Urothelium cell line (cell line): Measurements from ENCODE around the gene INTS15.

Experiments used
- DNase-seq: peaks from one replicate; pipeline ENCODE4 v3.0.0; 2011; ENCODE audit warnings: low spot score, mixed read lengths
- FAIRE-seq: peaks from 2 replicates; lab custom pipeline; 2011; peaks lifted over from hg19 to GRCh38; lab: Jason Lieb, UNC

Gene INTS15

GRCh38 chr7:6640246-6640721 is 50.5 kb downstream of the INTS15 start:
- peak; percentile 83 for FAIRE-seq

GRCh38 chr7:6641305-6642035 is 51.6 kb downstream of the INTS15 start:
- DNase-seq (no peak), FAIRE-seq (peak; percentile 62)

More at GRCh38 chr7:6640246-6640721, 50.5 kb downstream of the INTS15 start:
- DNase-seq = no peak

- DNase-seq (no peak), FAIRE-seq (peak; percentile 96)
These were observed 52.5 kb downstream of the INTS15 start for GRCh38 chr7:6642239-6642839.

- FAIRE-seq (peak; percentile 81), DNase-seq (no peak)
These were observed 53.2 kb downstream of the INTS15 start for GRCh38 chr7:6642861-6643640.

GRCh38 chr7:6643915-6644625 is 54.2 kb downstream of the INTS15 start:
- DNase-seq (no peak), FAIRE-seq (peak; percentile 63)

- no peak for FAIRE-seq
- DNase-seq = no peak
These were observed 54.9 kb downstream of the INTS15 start for GRCh38 chr7:6644728-6645127.

- DNase-seq = no peak
- FAIRE-seq = peak; percentile 5
These were observed 56.6 kb downstream of the INTS15 start for GRCh38 chr7:6646465-6646864.

- FAIRE-seq = peak; percentile 96
These were observed 57.3 kb downstream of the INTS15 start for GRCh38 chr7:6647080-6647479.

GRCh38 chr7:6647541-6647940 is 57.7 kb downstream of the INTS15 start:
- FAIRE-seq (no peak), DNase-seq (no peak)

More at GRCh38 chr7:6647080-6647479, 57.3 kb downstream of the INTS15 start:
- DNase-seq = no peak

GRCh38 chr7:6648066-6648814 is 58.4 kb downstream of the INTS15 start:
- peak; percentile 61 for FAIRE-seq
- no peak for DNase-seq

- no peak for DNase-seq
- FAIRE-seq = no peak
These were observed 58.9 kb downstream of the INTS15 start for GRCh38 chr7:6648815-6649104.

- no peak for DNase-seq
- FAIRE-seq = peak; percentile 84
These were observed 59.6 kb downstream of the INTS15 start for GRCh38 chr7:6649241-6649961.

- DNase-seq (no peak), FAIRE-seq (no peak)
These were observed 60.3 kb downstream of the INTS15 start for GRCh38 chr7:6650086-6650485.

GRCh38 chr7:6650521-6651011 is 60.7 kb downstream of the INTS15 start:
- no peak for DNase-seq
- peak; percentile 52 for FAIRE-seq

GRCh38 chr7:6651851-6652445 is 62.1 kb downstream of the INTS15 start:
- DNase-seq (no peak), FAIRE-seq (peak; percentile 35)

GRCh38 chr7:6652446-6653011 is 62.7 kb downstream of the INTS15 start:
- no peak for DNase-seq
- FAIRE-seq = no peak

- DNase-seq = no peak
- FAIRE-seq = peak; percentile 82
These were observed 63.5 kb downstream of the INTS15 start for GRCh38 chr7:6653071-6654003.
